ENCODE data around the gene FBXO31. TPM values are rescaled to one million over a fixed set of nuclear protein-coding genes. Genes with fewer than 3 reads are reported as not detected.

The FBXO31 gene
- total and polyA plus RNA-seq, 10 of the 15 experiments (the other 5 are each of a cell fraction or from before 2014, with no cell fraction given) = 0.19 to 33.1 (median 10.3) TPM

- TF ChIP-seq PBX3 (IDR thresholded peaks at IDR 0.05; ENCODE audit: insufficient replicate concordance, low read depth, low read length) (no peak), YY1 (IDR thresholded peaks at IDR 0.05; ENCODE audit: low read depth, low read length) (peak; percentile 49), NKRF (conservative IDR thresholded peaks at IDR 0.05) (peak; percentile 70; the same call in 1 of the 2 replicates), TAF1 (IDR thresholded peaks at IDR 0.05; ENCODE audit: borderline replicate concordance, low read depth, low read length) (peak; percentile 76; the same call in 1 of the 2 replicates), ZBED1 (IDR thresholded peaks at IDR 0.05; ENCODE audit: borderline replicate concordance) (0 out of 2 replicates have a peak, but pooled peaks have one; percentile 37), GATAD2B (conservative IDR thresholded peaks at IDR 0.05; ENCODE audit: low read depth) (peak; percentile 66; the same call in 1 of the 2 replicates), ETV6 (conservative IDR thresholded peaks at IDR 0.05 in 1 of 2, IDR thresholded peaks at IDR 0.05 in 1 of 2; ENCODE audit: borderline replicate concordance in 1 of 2, low read depth in 1 of 2) (no peak), PAX8 (IDR thresholded peaks at IDR 0.05) (no peak), NR2C2 (IDR thresholded peaks at IDR 0.05; ENCODE audit: borderline replicate concordance, control insufficient read depth, insufficient read length, low read depth) (no peak), PKNOX1 (IDR thresholded peaks at IDR 0.05) (0 out of 2 replicates have a peak, but pooled peaks have one; percentile 38), KDM1A (IDR thresholded peaks at IDR 0.05; ENCODE audit: borderline replicate concordance) (no peak), CBFB (IDR thresholded peaks at IDR 0.05; ENCODE audit: low read depth) (peak; percentile 81; the same call in 1 of the 2 replicates)
Observed at GRCh38 chr16:87316923-87317749, 66.4 kb downstream of the FBXO31 start, which contains the start of gene C16orf95 (continued).
